ENCODE measurements around the gene NXPH4. TPM values are rescaled to one million over a fixed set of nuclear protein-coding genes. Genes with fewer than 3 reads are reported as not detected.

NXPH4 gene
- total RNA-seq, 2 experiments from 2014 or later, result 0.81 to 1.1 TPM

- Mint-ChIP-seq H3K4me1 (peaks cover 3% of the 10 kb centered on the region), H3K4me3 (no peak overlapping the region), H3K27me3 (no peaks in the 10 kb centered on the region), H3K36me3 (ENCODE audit: low read depth) (no peaks in the 10 kb centered on the region), H3K9me3 (no peaks in the 10 kb centered on the region), H3K27ac (no peak overlapping the region)
- ChIA-PET CTCF (interaction anchor here (1.4 to 2.2 kb wide), 6 partner anchors 26 to 186 kb away, joined by 4 to 8 read pairs (median 7); no protein-coding TSS in a partner anchor), POLR2A (no interaction called here)
- no peak for DNase-seq
Measured at GRCh38 chr12:57187222-57188089, 29.1 kb upstream of the NXPH4 start.

DNA sequence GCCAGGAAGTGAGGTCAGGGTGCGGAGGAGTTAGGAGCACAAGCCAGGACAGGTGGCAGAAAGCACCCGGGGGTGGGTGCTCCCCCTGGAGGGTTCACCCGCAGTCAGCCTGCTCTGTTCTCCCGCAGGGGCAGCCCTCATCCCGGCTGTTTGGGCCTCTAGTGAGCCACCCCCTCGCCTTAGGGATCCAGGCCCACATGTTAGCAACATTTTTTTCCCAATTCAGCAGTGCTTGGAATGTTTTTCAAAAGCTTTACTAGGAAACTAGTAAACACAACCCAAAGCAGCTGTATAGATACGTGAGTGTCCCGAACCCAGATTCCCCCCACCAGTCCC is 28.5 kb upstream of the NXPH4 start:
- no peaks in the 10 kb centered on the region for H3K36me3 Mint-ChIP-seq (ENCODE audit: low read depth)
- peaks cover under 1% of the 10 kb centered on the region for H3K4me1 Mint-ChIP-seq
- H3K9me3 Mint-ChIP-seq, result no peaks in the 10 kb centered on the region
- POLR2A ChIA-PET, result no interaction called here
- H3K4me3 Mint-ChIP-seq, result no peak overlapping the region
- no peak overlapping the region for H3K27ac Mint-ChIP-seq
- DNase-seq, result no peak
- no peaks in the 10 kb centered on the region for H3K27me3 Mint-ChIP-seq
- CTCF ChIA-PET, result interaction anchor here (1.1 to 2.2 kb wide), 5 partner anchors 25 to 186 kb away, joined by 3 to 8 read pairs (median 6); no protein-coding TSS in a partner anchor

DNA sequence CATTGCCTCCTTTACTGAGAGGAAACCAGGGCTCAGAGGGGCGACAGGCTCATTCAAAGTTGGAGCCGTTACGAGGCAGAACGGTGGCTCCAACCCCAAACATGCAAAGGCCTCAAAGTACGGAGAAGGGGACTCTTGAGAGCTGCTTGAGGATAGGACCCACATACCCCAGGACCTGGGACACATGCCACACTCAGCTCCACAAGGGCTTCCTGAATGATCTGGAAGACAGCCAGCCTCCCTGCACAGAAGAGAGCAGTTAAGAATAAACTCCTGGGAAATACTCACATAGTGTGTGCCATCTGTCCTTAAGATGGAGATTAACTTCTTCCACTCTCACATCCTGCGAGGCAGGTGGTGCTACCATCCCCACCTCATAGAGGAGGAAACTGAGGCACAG is 26.6 kb upstream of the NXPH4 start:
- CTCF ChIA-PET, result interaction anchor here (0.8 to 1.5 kb wide), 2 partner anchors 16 to 78 kb away, joined by 3 read pairs; no protein-coding TSS in a partner anchor
- POLR2A ChIA-PET, result no interaction called here
- H3K4me3 Mint-ChIP-seq, result no peak overlapping the region
- H3K4me1 Mint-ChIP-seq, result no peaks in the 10 kb centered on the region
- H3K27ac Mint-ChIP-seq, result no peak overlapping the region
- H3K9me3 Mint-ChIP-seq, result no peaks in the 10 kb centered on the region
- DNase-seq, result no peak
- no peaks in the 10 kb centered on the region for H3K27me3 Mint-ChIP-seq
- H3K36me3 Mint-ChIP-seq (ENCODE audit: low read depth), result no peaks in the 10 kb centered on the region

GRCh38 chr12:57190821-57191220 is 25.8 kb upstream of the NXPH4 start:
- ChIA-PET CTCF (interaction anchor here (0.6 kb wide), 1 partner anchor 22 kb away, joined by 3 read pairs; no protein-coding TSS in a partner anchor), POLR2A (no interaction called here)
- Mint-ChIP-seq H3K4me1 (no peaks in the 10 kb centered on the region), H3K9me3 (no peaks in the 10 kb centered on the region), H3K27ac (no peak overlapping the region), H3K36me3 (ENCODE audit: low read depth) (no peaks in the 10 kb centered on the region), H3K27me3 (no peaks in the 10 kb centered on the region), H3K4me3 (no peak overlapping the region)
- DNase-seq, result no peak

GRCh38 chr12:57191410-57191809 is 25.2 kb upstream of the NXPH4 start:
- no peaks in the 10 kb centered on the region for H3K36me3 Mint-ChIP-seq (ENCODE audit: low read depth)
- no peak for DNase-seq
- CTCF ChIA-PET, result interaction anchor here (0.6 kb wide), 1 partner anchor 22 kb away, joined by 3 read pairs; no protein-coding TSS in a partner anchor
- peaks cover under 1% of the 10 kb centered on the region for H3K27me3 Mint-ChIP-seq
- H3K9me3 Mint-ChIP-seq, result no peaks in the 10 kb centered on the region
- H3K27ac Mint-ChIP-seq, result no peak overlapping the region
- POLR2A ChIA-PET, result no interaction called here
- H3K4me1 Mint-ChIP-seq, result no peaks in the 10 kb centered on the region
- H3K4me3 Mint-ChIP-seq, result no peak overlapping the region

DNA sequence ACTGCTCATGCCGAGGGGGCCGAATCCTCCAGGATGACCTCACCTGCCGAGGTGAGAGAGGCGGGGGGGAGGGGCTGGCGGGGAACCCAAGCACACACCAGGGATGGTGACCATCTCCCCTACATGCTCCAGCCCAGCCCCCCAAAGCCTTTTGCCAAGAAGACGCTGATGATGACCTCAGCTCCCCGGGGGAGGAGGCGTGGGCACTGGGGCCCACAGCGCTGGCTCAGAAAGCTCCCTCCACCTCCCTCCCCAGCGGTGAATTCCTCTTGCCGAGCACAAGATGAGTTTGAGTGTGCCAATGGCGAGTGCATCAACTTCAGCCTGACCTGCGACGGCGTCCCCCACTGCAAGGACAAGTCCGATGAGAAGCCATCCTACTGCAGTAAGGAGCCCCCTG is 23.7 kb upstream of the NXPH4 start:
- no peaks in the 10 kb centered on the region for H3K4me1 Mint-ChIP-seq
- peaks cover 1% of the 10 kb centered on the region for H3K27me3 Mint-ChIP-seq
- no peaks in the 10 kb centered on the region for H3K9me3 Mint-ChIP-seq
- H3K36me3 Mint-ChIP-seq (ENCODE audit: low read depth), result no peaks in the 10 kb centered on the region
- H3K4me3 Mint-ChIP-seq, result no peak overlapping the region
- no peak for DNase-seq
- no peak overlapping the region for H3K27ac Mint-ChIP-seq
- POLR2A ChIA-PET, result no interaction called here
- CTCF ChIA-PET, result no interaction called here

DNA sequence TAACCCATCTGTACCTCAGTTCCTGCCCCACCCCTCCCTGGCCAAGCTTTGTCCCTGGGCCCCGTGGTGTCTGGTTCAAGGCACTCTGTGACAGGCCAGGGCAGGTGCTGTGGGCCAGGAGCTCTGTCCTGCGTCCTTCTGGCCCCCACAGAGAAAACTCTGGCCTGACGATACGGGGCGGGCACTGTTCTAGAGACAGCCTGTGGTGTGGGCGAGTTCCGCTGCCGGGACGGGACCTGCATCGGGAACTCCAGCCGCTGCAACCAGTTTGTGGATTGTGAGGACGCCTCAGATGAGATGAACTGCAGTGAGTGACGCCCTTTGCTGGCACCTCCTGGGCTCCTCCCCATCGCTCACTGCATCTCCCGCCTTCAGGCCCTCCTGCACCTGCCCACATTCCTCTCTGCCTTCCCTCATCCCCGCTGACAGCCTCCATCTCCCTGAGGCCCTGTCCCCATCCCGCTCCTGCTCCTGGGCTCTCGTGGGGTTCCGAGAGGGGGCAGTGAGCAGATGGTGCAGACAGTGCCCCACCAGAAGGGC is 22.8 kb upstream of the NXPH4 start:
- Mint-ChIP-seq H3K27ac (no peak overlapping the region), H3K4me3 (no peak overlapping the region), H3K4me1 (no peaks in the 10 kb centered on the region), H3K27me3 (peaks cover 1% of the 10 kb centered on the region), H3K36me3 (ENCODE audit: low read depth) (no peaks in the 10 kb centered on the region), H3K9me3 (no peaks in the 10 kb centered on the region)
- CTCF ChIA-PET, result no interaction called here
- no peak for DNase-seq
- POLR2A ChIA-PET, result no interaction called here

DNA sequence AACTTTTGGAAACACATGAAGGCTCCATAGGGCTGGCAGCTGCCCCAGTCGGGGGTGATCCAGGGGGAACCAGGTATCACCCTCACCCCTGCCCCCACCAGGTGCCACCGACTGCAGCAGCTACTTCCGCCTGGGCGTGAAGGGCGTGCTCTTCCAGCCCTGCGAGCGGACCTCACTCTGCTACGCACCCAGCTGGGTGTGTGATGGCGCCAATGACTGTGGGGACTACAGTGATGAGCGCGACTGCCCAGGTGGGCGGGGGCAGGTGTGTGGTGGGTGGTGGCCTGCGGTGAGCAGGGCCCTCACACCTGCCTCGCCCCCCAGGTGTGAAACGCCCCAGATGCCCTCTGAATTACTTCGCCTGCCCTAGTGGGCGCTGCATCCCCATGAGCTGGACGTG is 22.3 kb upstream of the NXPH4 start:
- Mint-ChIP-seq H3K4me3 (no peak overlapping the region), H3K27ac (no peak overlapping the region), H3K9me3 (no peaks in the 10 kb centered on the region), H3K27me3 (peaks cover 1% of the 10 kb centered on the region), H3K36me3 (ENCODE audit: low read depth) (no peaks in the 10 kb centered on the region), H3K4me1 (no peaks in the 10 kb centered on the region)
- ChIA-PET CTCF (no interaction called here), POLR2A (no interaction called here)
- DNase-seq, result no peak

DNA sequence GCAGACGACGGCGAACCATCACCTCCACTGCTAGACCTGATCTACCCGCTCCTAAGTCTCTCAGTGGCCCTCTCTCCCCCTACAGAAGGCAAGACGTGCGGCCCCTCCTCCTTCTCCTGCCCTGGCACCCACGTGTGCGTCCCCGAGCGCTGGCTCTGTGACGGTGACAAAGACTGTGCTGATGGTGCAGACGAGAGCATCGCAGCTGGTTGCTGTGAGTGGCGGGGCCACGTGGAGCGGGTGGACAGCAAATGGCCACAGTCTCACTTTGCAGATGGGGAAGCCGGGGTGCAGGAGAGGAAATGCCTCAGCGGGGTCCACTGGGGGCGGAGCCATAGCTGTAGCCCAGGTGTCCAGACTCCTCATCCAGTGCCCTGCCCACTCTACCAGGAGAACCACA is 21.4 kb upstream of the NXPH4 start:
- H3K4me3 Mint-ChIP-seq, result no peak overlapping the region
- CTCF ChIA-PET, result no interaction called here
- peaks cover 1% of the 10 kb centered on the region for H3K27me3 Mint-ChIP-seq
- no peaks in the 10 kb centered on the region for H3K9me3 Mint-ChIP-seq
- no peak for DNase-seq
- H3K36me3 Mint-ChIP-seq (ENCODE audit: low read depth), result no peaks in the 10 kb centered on the region
- H3K27ac Mint-ChIP-seq, result no peak overlapping the region
- H3K4me1 Mint-ChIP-seq, result no peaks in the 10 kb centered on the region
- POLR2A ChIA-PET, result no interaction called here

DNA sequence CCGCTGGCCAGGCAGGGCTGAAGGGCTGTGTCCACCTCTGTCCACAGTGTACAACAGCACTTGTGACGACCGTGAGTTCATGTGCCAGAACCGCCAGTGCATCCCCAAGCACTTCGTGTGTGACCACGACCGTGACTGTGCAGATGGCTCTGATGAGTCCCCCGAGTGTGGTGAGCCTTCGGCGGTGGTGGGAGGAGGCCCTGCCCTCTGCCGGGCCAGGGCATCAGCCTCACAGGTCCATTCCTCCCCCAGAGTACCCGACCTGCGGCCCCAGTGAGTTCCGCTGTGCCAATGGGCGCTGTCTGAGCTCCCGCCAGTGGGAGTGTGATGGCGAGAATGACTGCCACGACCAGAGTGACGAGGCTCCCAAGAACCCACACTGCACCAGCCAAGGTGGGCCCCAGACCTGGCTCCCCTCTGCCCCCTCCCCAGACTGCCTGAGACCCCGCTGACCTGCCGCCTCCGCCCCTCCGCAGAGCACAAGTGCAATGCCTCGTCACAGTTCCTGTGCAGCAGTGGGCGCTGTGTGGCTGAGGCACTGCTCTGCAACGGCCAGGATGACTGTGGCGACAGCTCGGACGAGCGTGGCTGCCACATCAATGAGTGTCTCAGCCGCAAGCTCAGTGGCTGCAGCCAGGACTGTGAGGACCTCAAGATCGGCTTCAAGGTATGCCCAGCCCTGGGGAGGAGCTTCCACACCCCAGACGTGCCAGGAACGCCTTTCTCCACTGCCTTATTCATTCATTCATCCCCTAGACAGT is 20.8 kb upstream of the NXPH4 start:
- Mint-ChIP-seq H3K9me3 (no peaks in the 10 kb centered on the region), H3K27ac (no peak overlapping the region), H3K27me3 (peaks cover 1% of the 10 kb centered on the region), H3K4me3 (no peak overlapping the region), H3K4me1 (no peaks in the 10 kb centered on the region), H3K36me3 (ENCODE audit: low read depth) (no peaks in the 10 kb centered on the region)
- DNase-seq, result no peak
- ChIA-PET CTCF (interaction anchor here (0.9 kb wide), 1 partner anchor 71 kb away, joined by 3 read pairs; no protein-coding TSS in a partner anchor), POLR2A (no interaction called here)

GRCh38 chr12:57196439-57196838 is 20.2 kb upstream of the NXPH4 start:
- Mint-ChIP-seq H3K27me3 (peaks cover 1% of the 10 kb centered on the region), H3K9me3 (no peaks in the 10 kb centered on the region), H3K36me3 (ENCODE audit: low read depth) (no peaks in the 10 kb centered on the region), H3K4me1 (no peaks in the 10 kb centered on the region), H3K4me3 (no peak overlapping the region), H3K27ac (no peak overlapping the region)
- ChIA-PET POLR2A (no interaction called here), CTCF (interaction anchor here (0.9 kb wide), 1 partner anchor 72 kb away, joined by 3 read pairs; no protein-coding TSS in a partner anchor)
- no peak for DNase-seq

GRCh38 chr12:57196956-57197355 is 19.6 kb upstream of the NXPH4 start:
- no peaks in the 10 kb centered on the region for H3K9me3 Mint-ChIP-seq
- H3K36me3 Mint-ChIP-seq (ENCODE audit: low read depth), result no peaks in the 10 kb centered on the region
- POLR2A ChIA-PET, result no interaction called here
- peaks cover 1% of the 10 kb centered on the region for H3K27me3 Mint-ChIP-seq
- H3K4me3 Mint-ChIP-seq, result no peak overlapping the region
- H3K27ac Mint-ChIP-seq, result no peak overlapping the region
- no peak for DNase-seq
- CTCF ChIA-PET, result no interaction called here
- no peaks in the 10 kb centered on the region for H3K4me1 Mint-ChIP-seq

- no peak overlapping the region for H3K4me3 Mint-ChIP-seq
- CTCF ChIA-PET, result interaction anchor here (1.1 kb wide), 1 partner anchor 15 kb away, joined by 3 read pairs; no protein-coding TSS in a partner anchor
- no peaks in the 10 kb centered on the region for H3K4me1 Mint-ChIP-seq
- no peak overlapping the region for H3K27ac Mint-ChIP-seq
- no peak for DNase-seq
- no peaks in the 10 kb centered on the region for H3K36me3 Mint-ChIP-seq (ENCODE audit: low read depth)
- H3K27me3 Mint-ChIP-seq, result peaks cover 1% of the 10 kb centered on the region
- POLR2A ChIA-PET, result no interaction called here
- no peaks in the 10 kb centered on the region for H3K9me3 Mint-ChIP-seq
Measured at GRCh38 chr12:57198329-57198728, 18.3 kb upstream of the NXPH4 start.

All from activated CD4-positive, alpha-beta memory T cell treated with anti-CD3 and anti-CD28 coated beads, Interleukin-2, amount 10 ng/mL, durations not matched to agents 7 days and 5 days (primary cell).